Retinal pigment epithelial cell (primary cell): ENCODE data around the gene LIN28A.
A peak's percentile ranks its signal among the peaks of the same experiment; 100 is the strongest.

Experiments
- DNase-seq: peaks from one replicate; pipeline ENCODE4 v3.0.0-alpha.2; 2010; ENCODE audit warnings: low read depth
- H3K4me3 ChIP-seq: 2 replicates; pipeline ENCODE4 v1.5.1; 2011; ENCODE audit warnings: mild to moderate bottlenecking, low read length, control low read depth, moderate library complexity
- CTCF ChIP-seq: conservative IDR thresholded peaks from 2 replicates; pipeline ENCODE4 v1.5.1; 2011; ENCODE audit warnings: low read depth, low read length, control low read depth, inconsistent platforms

Gene LIN28A

GRCh38 chr1:26404641-26405040, 6.0 kb upstream of the LIN28A start:
- no peak overlapping the region for H3K4me3 ChIP-seq
- DNase-seq: no peak
- no peak for TF ChIP-seq CTCF

- TF ChIP-seq CTCF: no peak
- no peak for DNase-seq
- H3K4me3 ChIP-seq: no peak overlapping the region
These were observed 5.2 kb upstream of the LIN28A start for GRCh38 chr1:26405281-26405915.

DNA sequence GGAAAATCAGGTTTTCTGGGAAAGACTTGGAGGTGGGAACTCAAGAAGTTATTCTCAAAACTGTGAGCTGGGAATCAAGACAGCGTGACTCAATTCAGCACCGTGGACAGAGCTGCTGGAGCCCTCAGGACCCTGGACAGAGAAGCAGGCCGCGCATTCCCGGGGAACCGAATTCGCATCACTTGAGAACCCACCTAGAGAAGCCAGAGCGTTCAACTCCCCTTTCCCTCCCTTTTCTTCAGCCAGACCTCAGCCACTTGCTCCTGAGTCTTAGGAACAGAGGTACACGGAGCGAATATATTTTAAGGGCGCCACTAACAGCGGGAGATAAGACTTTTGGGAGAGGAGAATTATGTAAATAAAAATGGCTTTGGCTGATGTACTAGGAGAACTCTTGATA, 2.0 kb upstream of the LIN28A start:
- TF ChIP-seq CTCF: no peak
- H3K4me3 ChIP-seq: no peak overlapping the region
- DNase-seq: peak; percentile 31

DNA sequence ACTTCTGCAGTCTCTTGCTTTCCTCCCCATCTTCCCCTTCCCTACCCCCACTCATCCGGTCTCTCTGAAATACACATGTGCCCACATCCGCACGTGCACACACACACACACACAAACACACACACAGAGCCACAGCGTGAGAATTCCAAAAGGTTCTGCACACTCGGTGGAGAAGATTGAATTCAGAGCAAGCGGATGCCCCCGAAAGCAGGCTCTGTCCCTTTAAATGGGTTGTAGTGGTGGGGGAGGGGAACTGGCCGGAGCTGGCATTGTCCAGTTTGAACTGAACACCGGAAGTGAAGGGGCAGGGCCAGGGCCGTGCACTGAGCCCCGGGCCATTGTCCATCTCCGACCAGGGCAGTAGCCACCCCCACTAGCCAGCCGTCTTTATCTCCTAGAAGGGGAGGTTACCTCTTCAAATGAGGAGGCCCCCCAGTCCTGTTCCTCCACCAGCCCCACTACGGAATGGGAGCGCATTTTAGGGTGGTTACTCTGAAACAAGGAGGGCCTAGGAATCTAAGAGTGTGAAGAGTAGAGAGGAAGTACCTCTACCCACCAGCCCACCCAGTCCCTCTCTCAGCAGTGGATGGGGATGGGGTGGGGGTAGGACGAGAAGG, 1.3 kb upstream of the LIN28A start:
- H3K4me3 ChIP-seq: no peak overlapping the region
- DNase-seq: no peak

DNA sequence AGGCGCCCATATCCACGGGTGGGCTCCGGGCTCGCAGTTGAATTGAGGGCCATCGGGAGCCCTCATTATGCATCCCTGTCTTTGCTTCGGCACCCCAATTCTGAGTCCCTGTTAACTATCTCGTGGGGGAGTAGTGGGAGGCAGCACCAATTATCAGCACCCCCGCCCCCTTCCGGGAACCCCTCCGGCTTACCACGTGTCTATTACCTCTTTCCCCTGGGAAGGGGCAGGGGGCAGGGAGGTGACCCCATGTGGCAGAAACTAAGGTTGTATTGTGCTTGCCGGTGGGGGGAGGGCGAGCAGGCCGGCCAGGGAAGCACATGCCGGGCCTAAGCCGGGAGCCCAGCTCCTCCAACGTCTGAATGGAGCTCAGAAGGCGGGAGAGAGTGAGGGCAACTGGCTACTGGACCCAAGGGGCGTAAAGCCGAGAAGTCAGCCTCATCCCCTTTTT, 1.0 kb downstream of the LIN28A start:
- TF ChIP-seq CTCF: no peak
- no peak for DNase-seq

More for the DNA sequence above, 1.3 kb upstream of the LIN28A start:
- TF ChIP-seq CTCF: no peak

GRCh38 chr1:26412180-26412840, 1.7 kb downstream of the LIN28A start:
- no peak for DNase-seq
- no peak for TF ChIP-seq CTCF
- no peak overlapping the region for H3K4me3 ChIP-seq

More for the DNA sequence above, 1.0 kb downstream of the LIN28A start:
- H3K4me3 ChIP-seq: no peak overlapping the region
